Astrocyte (in vitro differentiated cells and primary cell): Measurements from ENCODE around the gene SREK1IP1.
"Not testable (repeated sequence)": the region's sequence is repeated elsewhere in the genome, so short reads cannot be mapped to it uniquely, and the experiment has no call there.

Experiments used
- CTCF ChIP-seq: IDR thresholded peaks from 2 replicates; pipeline ENCODE4 v1.5.1; 2011; ENCODE audit warnings: low read depth, mild to moderate bottlenecking, inconsistent platforms, low read length, moderate library complexity; ENCODE audit not compliant: insufficient read depth
- EZH2 ChIP-seq: IDR thresholded peaks from 2 replicates; pipeline ENCODE4 v1.6.1; 2012; ENCODE audit warnings: mild to moderate bottlenecking, low read length, inconsistent platforms; ENCODE audit not compliant: insufficient read depth

DNA sequence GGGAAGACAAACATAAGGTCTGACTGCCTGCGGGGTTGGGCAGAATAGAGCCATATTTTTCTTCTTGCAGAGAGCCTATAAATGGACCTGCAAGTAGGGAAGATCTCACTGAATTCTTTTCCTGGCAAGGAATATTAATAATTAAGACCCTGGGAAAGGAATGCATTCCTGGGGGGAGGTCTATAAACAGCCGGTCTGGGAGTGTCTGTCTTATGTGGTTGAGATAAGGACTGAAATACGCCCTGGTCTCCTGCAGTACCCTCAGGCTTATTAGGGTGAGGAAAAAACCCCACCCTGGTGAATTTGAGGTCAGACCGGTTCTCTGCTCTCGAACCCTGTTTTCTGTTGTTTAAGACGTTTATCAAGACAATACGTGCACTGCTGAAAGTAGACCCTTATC, 72.1 kb downstream of the SREK1IP1 start:
- TF ChIP-seq CTCF, EZH2: not testable (repeated sequence)
